Tibial nerve (tissue), 4 donors: ENCODE results near the gene TAF1D.

ENCODE experiments used
- EP300 ChIP-seq, 2 donors: sonication (generic); formaldehyde crosslinking; IDR thresholded peaks; one replicate each; pipeline ENCODE4 v1.6.1; 2017; ENCODE audit warnings: antibody characterized with exemption in 2 of 2, mild to moderate bottlenecking in 1 of 2
- POLR2A ChIP-seq, 2 donors: fragments of 450-650 bp; IDR thresholded peaks; one replicate each; pipeline ENCODE4 v1.6.1; 2017; ENCODE audit warnings: antibody characterized with exemption in 2 of 2, mild to moderate bottlenecking in 2 of 2, moderate library complexity in 2 of 2
- TF ChIP-seq, protein P1 (sequence below), 5 experiments: fragments of 200-600 bp in 3 of 5; fragments of 450-650 bp in 2 of 5; sonication (generic) in 3 of 5; IDR thresholded peaks; one replicate each; pipeline ENCODE4 v1.5.1; 2016 to 2019; ENCODE audit warnings: antibody characterized with exemption in 5 of 5, mild to moderate bottlenecking in 3 of 5, moderate library complexity in 2 of 5

DNA sequence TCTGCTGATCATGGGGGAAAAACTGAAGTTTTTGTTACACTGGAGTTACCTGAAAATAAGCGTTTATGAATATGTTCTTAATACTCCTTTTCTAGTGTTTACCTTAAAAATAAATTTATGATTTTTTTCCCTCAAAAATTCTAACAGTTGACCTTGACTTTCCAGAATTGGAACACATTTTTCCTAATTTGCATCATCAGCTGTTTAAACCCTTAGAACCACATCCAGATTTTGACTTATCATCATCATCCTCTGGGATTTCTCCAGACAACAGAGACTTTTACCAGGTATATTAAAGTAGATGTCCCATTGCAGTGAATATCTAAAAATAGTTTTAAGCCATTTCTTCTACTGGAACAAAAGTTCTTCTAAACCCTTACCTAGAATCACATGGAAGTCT lies 17.2 kb downstream of the TAF1D start:
- TF ChIP-seq, protein P1, sequence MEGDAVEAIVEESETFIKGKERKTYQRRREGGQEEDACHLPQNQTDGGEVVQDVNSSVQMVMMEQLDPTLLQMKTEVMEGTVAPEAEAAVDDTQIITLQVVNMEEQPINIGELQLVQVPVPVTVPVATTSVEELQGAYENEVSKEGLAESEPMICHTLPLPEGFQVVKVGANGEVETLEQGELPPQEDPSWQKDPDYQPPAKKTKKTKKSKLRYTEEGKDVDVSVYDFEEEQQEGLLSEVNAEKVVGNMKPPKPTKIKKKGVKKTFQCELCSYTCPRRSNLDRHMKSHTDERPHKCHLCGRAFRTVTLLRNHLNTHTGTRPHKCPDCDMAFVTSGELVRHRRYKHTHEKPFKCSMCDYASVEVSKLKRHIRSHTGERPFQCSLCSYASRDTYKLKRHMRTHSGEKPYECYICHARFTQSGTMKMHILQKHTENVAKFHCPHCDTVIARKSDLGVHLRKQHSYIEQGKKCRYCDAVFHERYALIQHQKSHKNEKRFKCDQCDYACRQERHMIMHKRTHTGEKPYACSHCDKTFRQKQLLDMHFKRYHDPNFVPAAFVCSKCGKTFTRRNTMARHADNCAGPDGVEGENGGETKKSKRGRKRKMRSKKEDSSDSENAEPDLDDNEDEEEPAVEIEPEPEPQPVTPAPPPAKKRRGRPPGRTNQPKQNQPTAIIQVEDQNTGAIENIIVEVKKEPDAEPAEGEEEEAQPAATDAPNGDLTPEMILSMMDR (IDR thresholded peaks at IDR 0.05) = no peak
- TF ChIP-seq POLR2A (IDR thresholded peaks at IDR 0.05) = no peak
- no peak for TF ChIP-seq EP300 (IDR thresholded peaks at IDR 0.05)
